Measurements from ENCODE around the gene JAKMIP1.
"Not testable (repeated sequence)": the region's sequence is repeated elsewhere in the genome, so short reads cannot be mapped to it uniquely, and the experiment has no call there.

JAKMIP1 gene

GRCh38 chr4:6002926-6003325, 197.4 kb downstream of the JAKMIP1 start:
- DNase-seq: no peak

GRCh38 chr4:6002492-6002833, 197.9 kb downstream of the JAKMIP1 start:
- no peak for DNase-seq

GRCh38 chr4:6001680-6002491, 198.5 kb downstream of the JAKMIP1 start:
- DNase-seq: no peak

GRCh38 chr4:5999830-6000365, 200.5 kb downstream of the JAKMIP1 start:
- no peak for DNase-seq

- DNase-seq: no peak
Measured at GRCh38 chr4:5999356-5999755, 201.0 kb downstream of the JAKMIP1 start.

GRCh38 chr4:5998333-5998936, 201.9 kb downstream of the JAKMIP1 start:
- DNase-seq: no peak

- DNase-seq: no peak
Measured at GRCh38 chr4:5996641-5997040, 203.7 kb downstream of the JAKMIP1 start.

- DNase-seq: no peak
Measured at GRCh38 chr4:5995901-5996623, 204.3 kb downstream of the JAKMIP1 start.

GRCh38 chr4:5993876-5994811, 206.2 kb downstream of the JAKMIP1 start:
- no peak for DNase-seq

- not testable (repeated sequence) for DNase-seq
Measured at GRCh38 chr4:5993346-5993745, 207.0 kb downstream of the JAKMIP1 start.

GRCh38 chr4:5992828-5993321, 207.5 kb downstream of the JAKMIP1 start:
- DNase-seq: no peak

GRCh38 chr4:5992171-5992827, 208.1 kb downstream of the JAKMIP1 start:
- DNase-seq: no peak

GRCh38 chr4:5991405-5991804, 208.9 kb downstream of the JAKMIP1 start:
- no peak for DNase-seq

GRCh38 chr4:5990446-5991160, 209.7 kb downstream of the JAKMIP1 start:
- DNase-seq: no peak

GRCh38 chr4:5989236-5990225, 210.8 kb downstream of the JAKMIP1 start:
- DNase-seq: no peak

GRCh38 chr4:5988086-5988845, 212.1 kb downstream of the JAKMIP1 start:
- no peak for DNase-seq

- DNase-seq: no peak
Measured at GRCh38 chr4:5984843-5985242, 215.5 kb downstream of the JAKMIP1 start.

- no peak for DNase-seq
Measured at GRCh38 chr4:5982156-5982973, 218.0 kb downstream of the JAKMIP1 start.
